Left renal pelvis (tissue), 4 donors: ENCODE data around the gene CGN. TPM values are rescaled to one million over a fixed set of nuclear protein-coding genes. Genes with fewer than 3 reads are reported as not detected.

Experiments used
- DNase-seq, 4 donors: peaks; one replicate each; pipeline ENCODE4 v3.0.0-alpha.2; 2013; ENCODE audit warnings: low read depth in 4 of 4, low spot score in 3 of 4
- polyA plus RNA-seq, 4 donors: library from polyadenylated mRNA; unstranded; fragments of 120-200 nt; gene quantifications; one replicate each; pipeline ENCODE4 v1.2.1, GENCODE V29; 2013; ENCODE audit not compliant: insufficient read length in 4 of 4

Gene CGN
- polyA plus RNA-seq, result 10 to 100 TPM in 3 of 4 donors, 1 to 10 TPM in 1; 6.6 to 54.1 (median 41.1) TPM

GRCh38 chr1:151510957-151511635, at the start of gene CGN:
CGN (plus strand) TSS chr1:151511387; CDS start chr1:151518520, 7,133 bp downstream.
- DNase-seq, result peak; percentile 80 to 88 (median 84)

GRCh38 chr1:151461694-151462093, 49.5 kb upstream of the CGN start:
- DNase-seq, result no peak

GRCh38 chr1:151465026-151465425, 46.2 kb upstream of the CGN start:
- no peak for DNase-seq

- DNase-seq, result peak; percentile 64 to 73 (median 66)
Observed at GRCh38 chr1:151472856-151473731, 38.1 kb upstream of the CGN start.

- DNase-seq, result no peak
Observed at GRCh38 chr1:151474745-151475144, 36.4 kb upstream of the CGN start.

GRCh38 chr1:151475175-151475574, 36.0 kb upstream of the CGN start:
- no peak for DNase-seq

- no peak for DNase-seq
Observed at GRCh38 chr1:151476083-151476482, 35.1 kb upstream of the CGN start.

GRCh38 chr1:151477066-151477465, 34.1 kb upstream of the CGN start:
- DNase-seq, result no peak

- no peak for DNase-seq
Observed at GRCh38 chr1:151478140-151478812, 32.9 kb upstream of the CGN start.

- DNase-seq, result no peak
Observed at GRCh38 chr1:151478923-151479322, 32.3 kb upstream of the CGN start.

GRCh38 chr1:151479462-151479861, 31.7 kb upstream of the CGN start:
- no peak for DNase-seq

GRCh38 chr1:151482017-151482416, 29.2 kb upstream of the CGN start:
- no peak for DNase-seq

GRCh38 chr1:151485685-151486255, 25.4 kb upstream of the CGN start:
- DNase-seq, result no peak

GRCh38 chr1:151486557-151486956, 24.6 kb upstream of the CGN start:
- no peak for DNase-seq

GRCh38 chr1:151491641-151492040, 19.5 kb upstream of the CGN start:
- no peak for DNase-seq

GRCh38 chr1:151492120-151492519, 19.1 kb upstream of the CGN start:
- DNase-seq, result no peak

GRCh38 chr1:151493042-151493441, 18.1 kb upstream of the CGN start:
- no peak for DNase-seq

GRCh38 chr1:151494741-151495281, 16.4 kb upstream of the CGN start:
- DNase-seq, result no peak

GRCh38 chr1:151495316-151495715, 15.9 kb upstream of the CGN start:
- DNase-seq, result no peak

GRCh38 chr1:151499365-151499764, 11.8 kb upstream of the CGN start:
- no peak for DNase-seq

- no peak for DNase-seq
Observed at GRCh38 chr1:151499930-151500329, 11.3 kb upstream of the CGN start.
